T-cell (primary cell): ENCODE measurements around the gene MMRN2. TPM values are rescaled to one million over a fixed set of nuclear protein-coding genes. Genes with fewer than 3 reads are reported as not detected.
"Not testable (repeated sequence)": the region's sequence is repeated elsewhere in the genome, so short reads cannot be mapped to it uniquely, and the experiment has no call there.

Source experiments
- ATAC-seq, 4 experiments: fragments of 200-7000 bp in 3 of 4; fragments of 150-1000 bp in 1 of 4; cut with Tn5 transposase; replicated peaks in 1 of 4; 1 replicate in 3 of 4; 2 replicates in 1 of 4; pipeline ENCODE4 v1.10.0; 2021; ENCODE audit warnings: moderate library complexity in 3 of 4, mild to moderate bottlenecking in 2 of 4, moderate number of reproducible peaks in 1 of 4
- CTCF ChIA-PET, 2 donors: fragments of 300-600 bp; sonication (Branson Sonifier 250); formaldehyde crosslinking; loops; one replicate each; lab custom pipeline; 2022; ENCODE audit warnings: antibody characterized with exemption in 2 of 2; lab: Charles Lee
- POLR2A ChIA-PET, 2 donors: fragments of 300-600 bp; sonication (Branson Sonifier 250); formaldehyde crosslinking; loops; one replicate each; lab custom pipeline; 2022; ENCODE audit warnings: antibody characterized with exemption in 2 of 2; lab: Charles Lee
- DNase-seq, 35 experiments: peaks; one replicate each; pipeline versions ENCODE4 v3.0.0 to v3.0.0-alpha.2; 2013 to 2023
- H3K27ac ChIP-seq: one replicate; pipeline ENCODE4 v1.5.1; 2013; ENCODE audit warnings: low read length
- H3K27me3 ChIP-seq, 2 experiments: replicated peaks in 1 of 2; 1 replicate in 1 of 2; 2 replicates in 1 of 2; pipeline versions ENCODE4 v1.6.1 to v1.7.0; 2013; ENCODE audit warnings: low read length in 1 of 2, mixed read lengths in 1 of 2; ENCODE audit not compliant: control insufficient read depth in 2 of 2, insufficient read depth in 2 of 2; ENCODE audit errors: extremely low read depth in 1 of 2
- H3K36me3 ChIP-seq, 2 donors: 1 replicate in 1 of 2; 2 replicates in 1 of 2; pipeline versions ENCODE4 v1.6.1 to v1.7.0; 2013; ENCODE audit warnings: low read length in 1 of 2; ENCODE audit not compliant: control insufficient read depth in 2 of 2, insufficient read depth in 1 of 2; ENCODE audit errors: extremely low read depth in 1 of 2
- H3K4me1 ChIP-seq, 2 experiments: 1 replicate in 1 of 2; 2 replicates in 1 of 2; pipeline versions ENCODE4 v1.6.1 to v1.7.0; 2013; ENCODE audit warnings: low read length in 2 of 2, mixed read lengths in 1 of 2; ENCODE audit not compliant: insufficient read depth in 2 of 2, control insufficient read depth in 1 of 2; ENCODE audit errors: extremely low read depth in 1 of 2
- H3K4me3 ChIP-seq, 2 donors: 1 replicate in 1 of 2; 2 replicates in 1 of 2; pipeline versions ENCODE4 v1.5.1 to v1.7.0; 2013; ENCODE audit warnings: mild to moderate bottlenecking in 2 of 2, low read length in 1 of 2, moderate library complexity in 1 of 2; ENCODE audit not compliant: control insufficient read depth in 1 of 2; ENCODE audit errors: extremely low read depth in 1 of 2
- H3K9me3 ChIP-seq: 2 replicates; pipeline ENCODE4 v1.7.0; 2013
- H3K27ac Mint-ChIP-seq, 2 donors: one replicate each; pipeline ENCODE4 v1.8.0; 2020 to 2021; ENCODE audit warnings: mild to moderate bottlenecking in 2 of 2, mixed read lengths in 2 of 2
- H3K27me3 Mint-ChIP-seq, 2 donors: one replicate each; pipeline ENCODE4 v1.8.0; 2021 to 2022; ENCODE audit warnings: mixed read lengths in 2 of 2
- H3K36me3 Mint-ChIP-seq: one replicate; pipeline ENCODE4 v1.8.0; 2021; ENCODE audit warnings: mixed read lengths
- H3K4me1 Mint-ChIP-seq, 3 donors: one replicate each; pipeline ENCODE4 v1.8.0; 2020 to 2022; ENCODE audit warnings: mixed read lengths in 3 of 3, mild to moderate bottlenecking in 1 of 3
- H3K4me3 Mint-ChIP-seq, 3 donors: one replicate each; pipeline ENCODE4 v1.8.0; 2020 to 2022; ENCODE audit warnings: mild to moderate bottlenecking in 3 of 3, mixed read lengths in 3 of 3, moderate library complexity in 3 of 3
- H3K9me3 Mint-ChIP-seq, 3 donors: one replicate each; pipeline ENCODE4 v1.8.0; 2020 to 2022; ENCODE audit warnings: mixed read lengths in 3 of 3
- WGBS: methylation state at CpG from one replicate; pipeline ENCODE4 v1.1.5; 2013; ENCODE audit warnings: missing lambda C conversion rate; ENCODE audit not compliant: insufficient coverage; 5-methylcytosine and 5-hydroxymethylcytosine counted together
- total RNA-seq, 35 experiments: library from RNA in 6 of 35; stranded (reverse) in 6 of 35; fragments of 120-200 nt in 1 of 35; gene quantifications; one replicate each; pipeline versions ENCODE4 v1.2.1 to v1.2.4 and lab custom pipeline; 2013 to 2026

The MMRN2 gene
- total RNA-seq, 5 donors from 2014 or later (not counting 1 experiment from before 2014, with no cell fraction given), result 0.09 to 0.96 (median 0.33) TPM; not detected in 1

DNA sequence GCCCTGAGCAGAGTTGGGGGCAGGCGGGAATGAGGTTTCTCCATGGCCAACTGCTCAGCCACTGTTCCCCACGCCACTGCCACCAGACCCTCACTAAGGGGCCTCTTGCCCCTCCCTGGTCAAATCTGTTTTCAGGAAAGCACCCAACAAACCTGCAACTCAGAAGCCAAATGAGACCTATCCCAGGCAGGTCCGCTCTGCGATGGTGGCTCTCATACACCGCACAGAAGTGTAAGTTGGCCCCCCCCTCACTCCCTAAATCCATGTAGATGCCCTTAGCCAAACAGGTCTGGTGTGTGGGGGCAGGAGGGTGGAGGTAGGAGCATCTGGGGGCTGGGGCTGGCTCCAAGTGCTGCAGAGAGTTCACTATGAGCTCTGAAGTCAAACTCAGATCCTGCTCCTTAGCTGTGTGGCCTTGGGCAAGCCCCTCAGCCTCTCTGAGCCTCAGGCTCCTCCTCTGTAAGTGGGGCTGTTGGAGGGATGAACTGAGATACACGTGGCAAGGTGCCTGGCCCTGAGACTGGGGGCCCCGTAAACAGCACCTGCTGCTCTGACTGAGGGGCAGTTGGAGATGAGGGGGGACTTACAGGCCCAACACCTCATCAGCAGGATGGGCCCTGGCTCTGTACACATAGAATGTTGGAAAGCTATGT, 1.1 kb downstream of the MMRN2 start:
- Histone ChIP-seq H3K9me3 (no peaks in the 10 kb centered on the region), H3K4me1 (peaks cover 7 to 33% of the 10 kb centered on the region in 2 experiments), H3K4me3 (no peak overlapping the region), H3K36me3 (no peaks in the 10 kb centered on the region), H3K27me3 (peaks cover 0 to 25% of the 10 kb centered on the region in 2 experiments), H3K27ac (no peak overlapping the region)
- ATAC-seq, result no peak
- ChIA-PET CTCF (no interaction called here), POLR2A (no interaction called here)
- H3K27ac Mint-ChIP-seq, result no peak overlapping the region
- H3K27me3 Mint-ChIP-seq, result no peaks in the 10 kb centered on the region
- no peak for DNase-seq
- H3K36me3 Mint-ChIP-seq, result peaks cover 7% of the 10 kb centered on the region
- peaks cover 6 to 13% (median 7%) of the 10 kb centered on the region in 3 donors for H3K9me3 Mint-ChIP-seq
- peaks cover 0 to 10% (median 0%) of the 10 kb centered on the region in 3 donors for H3K4me1 Mint-ChIP-seq
- 87% methylated on average over 3 of the region's 7 CpGs for WGBS
- H3K4me3 Mint-ChIP-seq, result no peak overlapping the region

DNA sequence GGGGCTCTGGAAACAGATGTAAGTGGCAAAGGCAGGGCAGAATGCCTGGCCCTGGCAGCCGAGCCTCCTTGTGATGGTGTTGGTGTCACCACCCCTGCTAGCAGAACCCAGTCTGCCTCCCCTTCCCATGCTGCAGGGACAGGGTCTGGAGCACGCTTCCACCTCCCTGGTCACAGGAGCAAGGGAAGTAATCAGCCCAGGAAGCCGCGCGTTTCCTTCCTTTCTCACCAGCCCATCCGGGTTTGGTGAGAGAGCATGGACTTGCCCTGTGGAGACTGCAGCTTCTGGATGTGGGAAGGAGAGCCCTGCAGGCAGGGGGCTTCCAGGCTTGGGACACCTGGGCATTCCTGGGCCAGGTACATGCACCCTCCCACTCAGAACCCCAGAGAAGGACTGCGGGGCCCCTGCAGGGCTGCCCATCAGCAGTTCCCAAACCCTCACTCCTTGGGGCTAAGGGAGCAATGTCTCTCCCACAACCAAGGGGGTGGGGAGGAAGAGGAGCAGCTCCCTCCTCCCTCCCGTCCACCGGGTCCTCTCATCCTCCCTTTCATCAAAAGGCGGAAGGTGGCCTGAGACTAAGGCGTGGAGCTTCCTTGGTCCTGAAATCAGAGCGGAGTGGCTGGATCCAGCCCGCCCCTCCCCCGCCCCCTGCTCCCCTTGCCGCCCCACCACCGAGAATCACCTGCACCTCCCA, 1.8 kb downstream of the MMRN2 start:
- Mint-ChIP-seq H3K27ac (no peak overlapping the region), H3K9me3 (peaks cover 6 to 13% (median 7%) of the 10 kb centered on the region in 3 donors), H3K36me3 (peaks cover 7% of the 10 kb centered on the region), H3K27me3 (no peaks in the 10 kb centered on the region), H3K4me3 (no peak overlapping the region), H3K4me1 (peaks cover 5 to 16% (median 6%) of the 10 kb centered on the region in 3 donors)
- Histone ChIP-seq H3K27me3 (peaks cover 0 to 18% of the 10 kb centered on the region in 2 experiments), H3K4me3 (no peak overlapping the region), H3K4me1 (peaks cover 12 to 38% of the 10 kb centered on the region in 2 experiments), H3K9me3 (no peaks in the 10 kb centered on the region), H3K36me3 (no peaks in the 10 kb centered on the region), H3K27ac (no peak overlapping the region)
- ChIA-PET CTCF (interaction anchor here in 1 of 2 donors (0.6 to 0.7 kb wide), 2 partner anchors 14 to 131 kb away, joined by 3 to 7 read pairs; no protein-coding TSS in a partner anchor), POLR2A (no interaction called here)
- WGBS, result 95% methylated on average over 4 of the region's 16 CpGs
- DNase-seq (no peak), ATAC-seq (no peak)

DNA sequence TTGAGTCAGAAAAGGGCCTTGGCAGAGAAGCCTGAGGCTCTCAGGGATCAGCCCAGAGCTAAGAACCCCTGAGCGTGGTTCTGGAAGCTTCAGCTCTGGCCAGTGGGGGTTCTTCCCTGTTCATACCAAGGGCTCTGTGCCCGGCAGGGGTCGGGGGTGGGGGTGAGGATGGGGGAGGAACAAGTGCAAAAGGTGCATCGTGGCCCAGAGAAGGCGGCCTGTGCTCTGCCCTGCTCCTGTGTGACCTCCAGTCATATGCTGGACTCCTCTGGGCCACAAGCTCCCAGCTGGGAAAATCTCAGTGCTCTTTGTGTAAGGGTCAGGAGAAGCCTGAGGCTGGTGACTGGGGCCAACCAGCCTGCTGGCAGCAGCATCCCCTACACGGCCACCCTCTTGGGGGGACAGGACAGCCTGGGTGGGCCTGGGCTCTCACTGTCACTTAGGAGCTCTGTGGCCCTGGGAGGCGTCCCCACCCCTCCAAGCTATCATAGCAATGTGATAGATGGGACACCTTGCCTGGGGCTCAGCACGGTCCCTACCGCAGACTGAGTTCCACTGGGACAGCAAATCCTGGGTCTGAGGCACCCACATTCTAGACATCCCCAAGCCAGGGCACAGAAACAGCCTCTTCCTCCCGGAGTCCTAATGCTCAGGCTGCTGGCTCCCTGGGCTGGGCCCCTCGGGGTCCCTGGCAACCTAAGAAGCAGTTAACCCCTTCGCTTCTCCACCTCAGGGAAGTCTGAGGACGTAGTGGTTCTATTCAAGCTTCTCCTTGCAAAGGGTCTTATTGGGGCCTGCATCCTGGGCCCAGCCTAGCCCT, 2.5 kb downstream of the MMRN2 start:
- Histone ChIP-seq H3K27ac (no peak overlapping the region), H3K36me3 (no peaks in the 10 kb centered on the region), H3K9me3 (no peaks in the 10 kb centered on the region), H3K4me3 (no peak overlapping the region), H3K27me3 (peaks cover 0 to 10% of the 10 kb centered on the region in 2 experiments), H3K4me1 (peaks cover 14 to 38% of the 10 kb centered on the region in 2 experiments)
- ATAC-seq (no peak), DNase-seq (no peak)
- Mint-ChIP-seq H3K27me3 (no peaks in the 10 kb centered on the region), H3K4me3 (no peak overlapping the region), H3K9me3 (peaks cover 6 to 13% (median 7%) of the 10 kb centered on the region in 3 donors), H3K27ac (no peak overlapping the region), H3K36me3 (peaks cover 12% of the 10 kb centered on the region), H3K4me1 (peaks cover 9 to 21% (median 13%) of the 10 kb centered on the region in 3 donors)
- CTCF ChIA-PET, result interaction anchor here (0.6 to 0.9 kb wide), 6 partner anchors 11 to 131 kb away, joined by 3 to 10 read pairs (median 8); no protein-coding TSS in a partner anchor
- POLR2A ChIA-PET, result no interaction called here
- 89% methylated on average over 6 of the region's 13 CpGs for WGBS

DNA sequence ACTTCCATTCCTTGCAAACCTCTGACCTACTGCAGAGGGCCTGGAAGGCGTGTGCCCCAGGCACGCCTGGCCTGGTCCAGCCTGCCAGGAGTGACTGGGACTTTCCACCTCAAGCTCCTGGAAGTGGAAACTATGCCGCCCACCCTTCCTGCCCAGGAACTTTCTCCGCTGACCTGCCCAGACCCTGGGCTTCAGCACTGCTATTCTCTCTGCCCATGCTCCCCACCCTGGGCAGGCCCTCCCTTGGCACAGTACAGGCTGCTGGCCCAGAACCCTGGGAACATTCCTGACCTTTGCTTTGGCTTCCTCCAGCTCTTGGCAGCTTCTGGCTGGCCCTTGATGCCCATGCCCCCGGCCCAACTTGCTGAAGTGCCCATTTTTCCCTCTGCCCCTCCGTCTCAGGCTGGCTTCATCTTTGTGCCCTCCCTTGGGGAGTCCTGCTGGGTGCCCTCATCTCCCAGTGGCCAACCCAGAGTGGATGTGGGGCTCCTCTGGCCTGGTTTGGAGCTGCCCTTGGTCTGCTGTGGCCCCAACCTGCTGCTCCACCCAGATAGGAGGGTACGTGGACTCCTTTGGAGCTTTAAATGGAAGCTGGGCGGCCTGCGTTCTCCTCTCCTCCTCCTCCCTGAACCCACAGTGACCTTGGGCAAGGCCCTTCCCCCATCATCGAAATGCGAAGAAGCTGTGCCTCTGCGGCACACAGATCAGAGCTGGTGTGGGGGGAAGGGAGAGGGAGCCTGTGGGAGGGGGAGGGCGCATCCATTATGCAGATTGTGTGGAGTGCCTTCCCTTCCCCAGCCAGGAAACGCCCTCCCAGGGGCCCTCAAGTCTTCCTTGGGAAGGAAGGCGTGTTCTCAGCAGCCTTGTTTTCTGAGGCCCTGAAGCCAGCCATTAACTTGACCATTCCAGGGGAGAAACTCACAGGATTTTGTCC, 3.4 kb downstream of the MMRN2 start:
- peaks cover 14 to 37% of the 10 kb centered on the region in 2 experiments for H3K4me1 ChIP-seq
- Mint-ChIP-seq H3K36me3 (peaks cover 12% of the 10 kb centered on the region), H3K9me3 (peaks cover 6 to 13% (median 7%) of the 10 kb centered on the region in 3 donors), H3K27ac (no peak overlapping the region), H3K4me1 (peaks cover 9 to 25% (median 19%) of the 10 kb centered on the region in 3 donors), H3K4me3 (no peak overlapping the region), H3K27me3 (no peaks in the 10 kb centered on the region)
- no peak overlapping the region for H3K4me3 ChIP-seq
- 83% methylated on average over 6 of the region's 15 CpGs for WGBS
- ChIA-PET CTCF (interaction anchor here (0.6 to 0.9 kb wide), 4 partner anchors 11 to 15 kb away, joined by 5 to 10 read pairs (median 9); no protein-coding TSS in a partner anchor), POLR2A (no interaction called here)
- H3K9me3 ChIP-seq, result no peaks in the 10 kb centered on the region
- H3K36me3 ChIP-seq, result no peaks in the 10 kb centered on the region
- H3K27ac ChIP-seq, result no peak overlapping the region
- H3K27me3 ChIP-seq, result peaks cover 0 to 3% of the 10 kb centered on the region in 2 experiments
- ATAC-seq (no peak), DNase-seq (no peak)

DNA sequence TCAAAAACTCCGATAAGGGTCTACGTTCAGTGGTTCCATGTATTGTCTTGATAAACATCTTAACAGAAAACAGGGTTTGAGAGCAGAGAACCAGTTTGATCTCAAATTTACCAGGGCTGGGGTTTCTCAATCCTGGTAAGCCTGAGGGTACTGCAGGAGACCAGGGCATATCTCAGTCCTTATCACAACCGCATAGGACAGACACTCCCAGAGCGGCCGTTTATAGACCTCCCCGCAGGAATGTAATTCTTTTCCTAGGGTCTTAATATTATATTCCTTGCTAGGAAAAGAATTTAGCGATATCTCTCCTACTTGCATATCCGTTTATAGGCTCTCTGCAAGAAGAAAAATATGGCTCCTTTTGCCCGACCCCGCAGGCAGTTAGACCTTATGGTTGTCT, 4.7 kb downstream of the MMRN2 start:
- CTCF ChIA-PET, POLR2A ChIA-PET: not testable (repeated sequence)
- peaks cover 11 to 33% (median 21%) of the 10 kb centered on the region in 3 donors for H3K4me1 Mint-ChIP-seq

More for the DNA sequence above, 4.7 kb downstream of the MMRN2 start:
- not testable (repeated sequence) for H3K27ac ChIP-seq, H3K27me3 ChIP-seq, H3K9me3 ChIP-seq, H3K4me3 Mint-ChIP-seq, H3K4me3 ChIP-seq, H3K36me3 ChIP-seq, ATAC-seq, H3K27me3 Mint-ChIP-seq, H3K27ac Mint-ChIP-seq, DNase-seq
- Mint-ChIP-seq H3K9me3 (peaks cover 7 to 13% (median 10%) of the 10 kb centered on the region in 3 donors), H3K36me3 (peaks cover 12% of the 10 kb centered on the region)
- 100% methylated on average over 6 of the region's 10 CpGs for WGBS
- H3K4me1 ChIP-seq, result peaks cover 14 to 33% of the 10 kb centered on the region in 2 experiments
